Measurements from ENCODE around the gene NIPAL1.

Gene NIPAL1

DNA sequence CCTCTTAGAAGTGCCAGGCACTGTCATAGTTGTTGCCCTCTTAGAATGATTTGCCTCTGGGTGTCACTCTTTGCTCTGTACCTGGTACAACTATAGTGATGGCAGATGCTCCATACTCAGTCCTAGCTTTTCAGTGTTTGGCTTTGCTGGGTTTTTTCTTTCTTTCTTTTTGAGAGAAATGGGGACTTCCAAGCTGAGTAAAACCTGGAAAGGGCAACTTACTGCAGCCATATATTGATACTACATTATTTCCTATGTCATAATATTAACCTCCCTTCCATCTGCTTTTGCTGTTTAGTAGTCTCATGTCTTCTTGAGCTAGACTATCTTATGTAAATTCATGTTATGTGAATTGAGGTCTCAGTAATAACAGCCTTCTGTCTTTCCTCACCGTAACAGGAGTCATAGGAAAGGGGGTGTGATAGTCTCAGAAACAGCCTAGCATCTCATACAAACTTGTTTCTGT lies 49.0 kb downstream of the NIPAL1 start:
- DNase-seq (ENCODE audit: low spot score): no peak

DNA sequence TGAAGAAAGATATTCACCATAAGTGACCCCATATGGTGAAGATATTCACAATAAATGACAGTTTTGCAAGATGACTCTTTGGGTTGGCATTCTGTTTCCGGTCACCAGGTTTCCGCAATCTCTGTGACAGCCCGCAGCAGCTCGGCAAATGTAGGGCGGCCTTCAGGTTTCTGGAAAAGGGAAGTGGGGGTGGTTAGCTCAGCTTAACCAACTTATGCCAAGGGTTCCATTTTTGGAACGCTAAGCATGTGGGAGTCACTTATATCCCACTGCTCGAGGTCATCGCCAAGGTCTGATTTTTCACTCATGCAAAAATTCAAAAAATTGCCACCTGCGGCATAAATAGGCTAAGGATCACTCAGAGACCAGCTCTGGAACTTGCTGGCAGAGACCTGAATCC lies 51.0 kb downstream of the NIPAL1 start:
- DNase-seq (ENCODE audit: low spot score): no peak

DNA sequence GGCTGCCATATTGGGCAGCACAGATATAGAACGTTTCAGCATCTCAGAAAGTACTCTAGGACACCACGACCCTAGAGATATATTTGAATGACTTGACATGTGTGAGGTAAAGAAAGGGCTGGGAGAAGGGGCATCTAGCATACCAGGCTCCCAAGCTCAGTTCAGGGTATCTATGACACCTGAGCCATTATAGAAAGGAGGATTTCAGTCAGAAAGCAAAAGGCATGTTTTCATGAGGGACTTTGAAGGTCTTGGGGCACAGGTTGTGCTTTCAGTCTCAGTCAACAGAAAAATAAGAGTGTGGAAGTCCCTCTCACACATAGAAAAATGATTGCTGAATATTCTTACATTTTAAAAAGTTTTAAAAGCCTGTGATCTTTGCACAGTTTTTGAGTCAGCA lies 51.6 kb downstream of the NIPAL1 start:
- no peak for DNase-seq (ENCODE audit: low spot score)

DNA sequence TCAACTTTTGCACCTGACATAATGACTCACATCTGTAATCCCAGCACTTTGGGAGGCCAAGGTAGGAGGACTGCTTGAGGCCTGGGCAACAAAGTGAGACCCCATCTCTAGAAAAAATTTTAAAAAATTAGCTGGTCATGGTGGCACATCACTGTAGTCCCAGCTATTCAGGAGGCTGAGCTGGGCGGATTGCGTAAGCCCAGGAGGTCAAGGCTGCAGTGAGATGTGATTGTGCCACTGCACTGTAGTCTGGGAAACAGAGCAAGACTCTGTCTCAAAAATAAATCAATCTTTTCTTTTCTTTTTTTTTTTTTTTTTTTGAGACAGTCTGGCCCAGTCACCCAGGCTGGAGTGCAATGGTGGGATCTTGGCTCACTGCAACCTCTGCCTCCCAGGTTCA lies 52.5 kb downstream of the NIPAL1 start:
- DNase-seq (ENCODE audit: low spot score): no peak

DNA sequence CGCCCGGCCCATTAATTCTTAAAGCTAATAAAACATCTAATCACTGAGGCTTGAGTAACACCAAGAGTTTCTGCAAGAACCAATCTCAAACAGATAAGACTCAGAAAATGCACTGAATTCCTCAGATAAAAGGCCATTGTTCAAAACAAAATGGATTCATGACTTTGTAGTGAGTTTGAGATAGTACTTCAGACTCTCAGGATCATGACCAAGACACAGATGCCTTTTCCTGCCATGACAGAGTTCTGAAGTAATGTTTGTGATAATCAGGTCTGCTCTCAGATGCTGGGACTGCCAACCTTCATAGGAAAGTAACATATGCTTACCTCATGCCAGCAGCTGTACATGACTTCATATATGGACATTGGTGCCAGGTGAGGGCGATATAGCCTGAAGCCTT lies 54.6 kb downstream of the NIPAL1 start:
- DNase-seq (ENCODE audit: low spot score): no peak

DNA sequence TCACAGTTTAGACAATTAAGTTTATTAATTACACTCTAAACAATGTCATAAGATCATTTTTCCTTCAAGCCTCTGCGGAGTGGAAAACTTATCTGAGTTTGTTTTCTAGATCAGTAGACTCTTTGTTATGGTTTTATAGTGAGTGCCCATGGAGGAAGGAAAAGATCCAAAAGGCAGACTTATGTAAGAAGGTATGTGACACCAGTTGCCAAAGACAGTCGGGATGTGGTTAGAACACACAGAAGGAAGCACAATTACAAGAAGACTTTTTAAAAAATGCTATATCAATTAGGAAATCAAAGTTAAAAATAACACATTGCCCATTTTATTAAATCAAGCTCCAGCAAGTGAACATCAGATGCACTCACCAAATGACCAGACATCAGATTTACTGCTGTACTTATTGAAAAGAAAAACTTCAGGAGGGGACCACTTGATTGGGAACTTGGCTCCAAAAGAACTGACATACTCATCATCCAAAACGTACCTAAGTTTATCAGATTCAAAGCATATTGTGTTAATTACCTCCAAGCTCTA lies 57.1 kb downstream of the NIPAL1 start:
- DNase-seq (ENCODE audit: low spot score): no peak

DNA sequence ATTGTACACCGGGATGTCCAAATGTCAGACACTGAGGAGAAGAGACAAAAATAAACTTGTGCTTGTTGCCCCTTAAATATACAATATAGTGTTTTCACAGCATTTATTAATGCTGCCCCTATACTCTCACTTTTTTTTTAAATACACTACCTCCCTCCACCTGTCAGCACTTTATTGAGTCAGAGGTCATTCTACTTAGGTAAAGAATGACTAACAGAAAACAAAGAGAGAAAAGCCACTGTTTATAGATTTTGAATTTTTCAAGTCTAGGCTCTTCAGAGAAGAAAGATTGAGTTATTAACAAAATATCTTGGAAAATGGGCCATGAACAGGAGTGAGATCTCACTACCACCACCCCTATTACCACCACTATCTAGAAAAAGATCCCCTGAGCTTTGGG lies 58.1 kb downstream of the NIPAL1 start:
- DNase-seq (ENCODE audit: low spot score): no peak

DNA sequence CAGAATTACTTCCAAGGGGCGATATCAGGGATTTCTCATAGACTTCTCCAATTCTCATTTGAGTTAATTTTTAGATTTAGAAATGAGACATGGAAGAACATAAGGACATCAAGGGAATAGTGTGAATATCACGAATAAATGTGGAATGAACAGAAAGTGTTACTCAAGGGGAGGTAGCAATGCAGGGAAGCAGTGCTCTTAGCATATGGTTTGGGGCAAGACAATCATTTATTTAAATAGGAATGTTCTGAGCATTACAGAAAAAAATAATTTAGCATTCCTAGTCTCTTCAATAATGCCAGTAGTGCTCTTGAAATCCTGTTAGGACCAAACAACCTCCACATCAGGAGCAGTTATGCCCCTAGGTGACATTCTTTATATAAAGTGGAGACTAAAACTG lies 61.9 kb downstream of the NIPAL1 start:
- DNase-seq (ENCODE audit: low spot score): no peak

DNA sequence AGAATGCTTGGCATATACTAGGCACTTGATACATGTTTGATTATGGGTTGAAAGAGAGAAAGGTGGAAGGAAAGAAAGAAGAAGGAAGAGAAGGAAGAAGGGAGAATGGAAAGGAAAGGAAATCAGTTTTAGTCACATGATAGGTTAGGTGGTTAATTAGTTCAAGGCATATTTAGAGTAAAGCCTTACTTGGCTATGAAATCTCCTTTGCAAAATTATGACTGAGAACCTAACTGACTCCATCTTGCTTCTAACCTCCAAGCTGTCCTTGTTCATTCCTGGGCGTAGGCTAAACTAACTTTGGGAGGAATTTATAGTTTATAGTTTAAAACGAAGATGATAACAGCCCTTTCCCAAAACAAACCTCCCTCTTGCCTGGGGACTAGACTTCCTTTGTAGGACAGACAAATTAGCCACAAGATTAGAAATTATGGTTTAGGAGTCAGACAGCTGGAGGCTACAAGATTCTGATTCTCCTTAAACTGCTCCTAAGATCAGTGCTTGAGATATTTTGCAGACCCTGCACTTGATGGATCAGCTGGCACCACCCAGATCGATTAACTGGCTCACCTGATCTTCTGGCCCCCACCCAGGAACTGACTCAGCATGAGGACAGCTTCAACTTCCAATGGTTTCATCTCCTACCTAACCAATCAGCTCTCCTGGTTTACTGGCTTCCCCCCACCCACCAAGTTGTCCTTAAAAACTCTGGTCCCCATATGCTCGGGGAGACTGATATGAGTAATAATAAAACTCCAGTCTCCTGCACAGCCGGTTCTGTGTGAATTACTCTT lies 62.5 kb downstream of the NIPAL1 start:
- DNase-seq (ENCODE audit: low spot score): no peak

DNA sequence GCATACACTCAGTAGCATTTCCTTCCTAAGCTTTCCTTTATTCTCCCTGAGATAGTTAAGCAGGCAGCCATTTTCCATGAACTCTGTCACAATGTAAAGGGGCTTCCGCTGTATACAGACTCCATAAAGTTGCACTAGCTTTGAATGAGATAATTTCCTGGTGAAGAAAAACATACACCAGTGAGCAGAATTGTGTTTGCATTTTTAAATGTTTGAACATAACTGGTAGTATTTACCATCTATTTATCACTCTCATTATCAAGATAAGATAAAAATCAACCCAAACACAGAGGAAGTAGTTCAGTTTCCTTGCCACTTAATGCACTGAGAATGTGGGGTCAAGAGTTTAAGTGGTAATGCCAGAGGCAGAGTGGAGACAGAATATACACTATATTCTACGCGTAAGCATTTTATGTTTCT lies 63.4 kb downstream of the NIPAL1 start:
- DNase-seq (ENCODE audit: low spot score): no peak

DNA sequence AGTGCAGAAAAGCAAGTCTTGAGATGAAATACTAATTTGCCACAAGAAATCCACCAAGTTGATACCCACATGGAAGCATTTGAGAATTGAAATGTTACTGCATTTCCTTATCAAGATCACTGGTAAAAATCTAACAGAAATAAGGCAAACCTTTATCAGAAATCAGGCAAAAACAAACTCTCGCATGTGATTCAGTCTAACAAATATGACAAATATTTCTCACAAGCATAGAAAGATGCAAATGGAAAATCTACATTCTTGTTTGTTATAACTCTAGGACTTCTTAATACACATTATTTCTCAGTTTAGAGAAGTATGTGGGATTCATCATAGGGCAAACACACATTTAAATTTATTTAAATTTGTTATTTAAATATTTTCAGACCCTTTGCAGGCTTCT lies 64.6 kb downstream of the NIPAL1 start:
- no peak for DNase-seq (ENCODE audit: low spot score)

DNA sequence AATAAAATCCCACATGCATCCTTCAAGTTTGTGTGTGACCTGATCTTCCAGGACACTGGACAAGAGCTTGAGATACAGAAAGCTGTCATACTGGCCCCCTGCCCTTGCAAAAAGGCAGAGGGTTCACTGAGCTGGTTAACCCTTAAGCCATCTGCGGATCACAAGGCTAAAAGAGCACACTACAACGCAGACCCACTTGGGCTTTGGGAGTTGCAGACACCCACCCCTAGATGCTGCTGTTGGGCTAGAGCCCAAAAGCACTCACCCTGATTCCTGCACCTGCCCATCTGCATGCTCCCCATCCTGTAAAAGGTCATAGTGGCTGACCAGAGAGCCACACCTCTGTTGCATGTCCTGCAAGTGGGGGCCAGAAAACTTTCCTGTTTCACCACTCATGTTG lies 66.4 kb downstream of the NIPAL1 start:
- DNase-seq (ENCODE audit: low spot score): no peak

DNA sequence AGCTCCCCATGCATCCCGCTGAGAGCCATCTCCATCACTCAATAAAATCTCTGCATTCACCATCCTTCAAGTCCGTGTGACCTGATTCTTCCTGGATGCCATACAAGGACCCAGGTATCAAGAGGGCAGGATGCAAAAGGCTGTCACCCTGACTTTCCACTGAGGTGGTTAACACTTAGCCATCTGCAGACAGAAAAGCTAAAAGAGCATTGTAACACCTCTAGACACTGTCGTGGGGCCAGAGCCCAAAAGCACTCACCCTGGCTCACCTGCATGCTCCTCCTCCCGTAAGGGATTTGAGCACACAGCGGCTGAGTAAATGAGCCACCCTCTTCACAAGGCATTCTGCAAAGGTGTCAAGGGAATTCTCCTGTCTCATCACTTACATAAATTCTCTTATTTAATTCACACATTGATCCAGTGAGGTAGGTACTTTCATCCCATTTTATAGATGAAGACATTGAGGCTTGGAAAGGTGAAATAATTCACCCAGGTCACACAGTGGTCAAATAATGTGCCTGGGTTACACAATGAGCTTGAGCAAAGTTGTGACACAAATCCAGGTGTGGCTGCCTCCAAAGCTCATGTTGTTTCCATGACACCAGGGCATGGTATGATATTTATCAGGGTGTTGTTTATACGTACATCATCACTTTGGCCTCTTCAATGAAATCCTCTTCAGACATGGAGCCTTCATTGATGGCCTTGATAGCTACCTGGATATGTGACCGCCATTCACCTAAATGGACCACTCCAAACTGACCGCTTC lies 69.4 kb downstream of the NIPAL1 start:
- no peak for DNase-seq (ENCODE audit: low spot score)

Data from D341Med (cell line).